ENCODE results near the gene C14orf180.
"Not testable (repeated sequence)": the region's sequence is repeated elsewhere in the genome, so short reads cannot be mapped to it uniquely, and the experiment has no call there.

The C14orf180 gene

DNA sequence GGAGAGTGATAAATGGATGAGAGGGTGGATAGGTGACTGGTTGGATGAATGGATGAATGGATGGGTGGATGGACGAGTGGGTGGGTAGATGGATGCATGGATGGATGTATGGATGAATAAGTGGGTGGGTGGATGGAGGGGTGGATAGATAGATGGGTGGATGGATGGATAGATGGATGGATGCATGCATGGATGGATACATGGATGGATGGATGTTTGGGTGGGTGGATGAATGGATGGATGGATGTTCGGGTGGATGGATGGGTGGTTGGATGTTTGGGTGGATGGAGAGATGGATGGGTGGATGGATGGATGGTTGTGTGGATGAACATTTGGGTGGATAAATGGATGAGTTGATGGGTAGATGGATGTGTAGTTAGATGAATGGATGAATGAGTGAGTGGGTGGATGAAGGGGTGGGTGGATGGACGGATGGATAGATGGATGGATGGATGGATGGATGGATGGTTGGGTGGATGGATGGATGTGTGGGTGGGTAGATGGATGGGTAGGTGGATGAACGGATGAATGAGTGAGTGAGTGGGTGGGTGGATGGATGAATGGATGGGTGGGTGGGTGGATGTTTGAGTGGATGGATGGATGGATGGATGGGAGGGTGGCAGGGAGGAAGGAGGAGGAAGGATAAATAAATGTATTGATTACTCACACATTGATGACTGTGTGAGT, 34.7 kb downstream of the C14orf180 start:
- no peak for DNase-seq

GRCh38 chr14:104624939-104625338, 45.4 kb downstream of the C14orf180 start:
- no peak for DNase-seq

DNA sequence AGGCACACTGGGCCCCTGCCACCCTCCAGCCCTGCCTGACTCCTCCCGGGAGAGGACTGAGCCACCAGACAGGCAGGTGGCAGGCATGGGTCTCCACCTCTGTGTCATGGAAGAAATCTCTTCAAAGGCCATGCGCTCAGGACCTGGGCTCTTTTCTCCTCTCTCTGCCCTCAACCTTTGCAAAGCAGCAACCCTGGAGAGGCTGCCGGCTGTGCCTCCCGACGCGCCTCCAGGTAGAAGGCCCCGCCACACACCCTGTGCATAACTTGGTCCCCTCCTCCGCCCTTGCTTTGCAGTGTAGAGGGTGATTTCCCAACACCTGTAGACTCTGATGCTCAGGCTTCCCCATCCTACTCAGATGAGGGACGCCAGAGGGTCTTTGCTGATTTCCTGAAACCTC, 53.2 kb downstream of the C14orf180 start:
- DNase-seq: no peak

DNA sequence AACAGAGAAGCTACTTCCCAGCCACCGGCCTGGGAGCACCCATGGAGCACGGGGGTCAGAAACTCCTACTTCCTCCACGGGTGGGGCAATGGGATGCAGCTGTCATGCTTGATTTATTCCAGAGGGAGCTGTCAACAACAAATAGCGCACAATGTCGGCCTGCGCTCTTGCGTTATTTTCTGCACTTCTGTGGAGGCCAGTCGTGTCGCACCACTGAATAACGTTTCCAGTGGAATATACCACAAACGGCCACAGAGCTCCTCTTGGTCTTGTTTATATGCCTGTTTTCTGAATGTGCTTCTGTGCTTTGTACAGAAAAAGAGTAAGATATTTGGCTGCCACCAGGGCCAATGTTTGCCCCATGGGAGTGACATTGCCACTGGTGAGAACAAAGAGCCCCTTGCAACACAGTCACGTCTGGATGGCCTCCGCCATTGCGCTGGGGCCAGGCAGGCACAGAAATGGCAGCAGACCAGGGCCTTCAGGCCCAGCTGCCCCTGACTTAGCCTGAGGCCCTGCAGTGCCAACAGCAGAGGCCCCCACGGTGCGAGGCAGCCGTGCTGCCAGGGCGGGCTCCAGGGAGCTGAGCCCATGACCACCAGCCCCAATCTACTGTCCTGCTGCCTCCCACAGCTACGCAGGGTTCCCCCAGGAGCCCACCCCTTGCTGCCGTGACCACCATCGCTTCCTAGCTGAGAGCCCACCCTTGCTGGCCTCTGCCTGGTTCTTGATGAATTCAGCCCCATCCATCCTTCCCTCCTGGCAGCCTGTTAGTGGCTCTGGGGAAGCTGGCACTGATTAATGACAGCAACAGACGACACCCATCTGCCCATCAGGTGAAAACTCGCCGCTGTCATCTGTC, 53.9 kb downstream of the C14orf180 start:
- no peak for DNase-seq

- no peak for DNase-seq
Measured at GRCh38 chr14:104634138-104634760, 54.7 kb downstream of the C14orf180 start.

- no peak for DNase-seq
Measured at GRCh38 chr14:104634886-104635570, 55.5 kb downstream of the C14orf180 start.

DNA sequence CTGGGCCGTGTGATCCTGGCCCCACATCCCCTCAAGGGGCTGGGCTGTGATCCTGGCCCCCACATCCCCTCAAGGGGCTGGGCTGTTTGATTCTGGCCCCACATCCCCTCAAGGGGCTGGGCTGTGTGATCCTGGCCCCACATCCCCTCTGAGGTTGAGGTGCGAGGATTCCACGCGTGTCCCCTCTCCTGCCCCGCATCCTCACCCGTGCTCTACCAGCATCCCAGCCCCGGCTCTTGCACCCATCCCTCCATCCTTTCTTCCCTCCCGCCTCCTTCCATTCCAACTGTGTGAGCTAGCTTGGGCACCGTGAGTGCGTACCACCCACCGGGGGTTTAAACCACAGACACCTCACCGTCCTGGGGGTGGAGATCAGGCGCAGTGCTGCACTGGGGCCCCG, 56.2 kb downstream of the C14orf180 start:
- DNase-seq: no peak

- DNase-seq: no peak
Measured at GRCh38 chr14:104636131-104636530, 56.6 kb downstream of the C14orf180 start.

DNA sequence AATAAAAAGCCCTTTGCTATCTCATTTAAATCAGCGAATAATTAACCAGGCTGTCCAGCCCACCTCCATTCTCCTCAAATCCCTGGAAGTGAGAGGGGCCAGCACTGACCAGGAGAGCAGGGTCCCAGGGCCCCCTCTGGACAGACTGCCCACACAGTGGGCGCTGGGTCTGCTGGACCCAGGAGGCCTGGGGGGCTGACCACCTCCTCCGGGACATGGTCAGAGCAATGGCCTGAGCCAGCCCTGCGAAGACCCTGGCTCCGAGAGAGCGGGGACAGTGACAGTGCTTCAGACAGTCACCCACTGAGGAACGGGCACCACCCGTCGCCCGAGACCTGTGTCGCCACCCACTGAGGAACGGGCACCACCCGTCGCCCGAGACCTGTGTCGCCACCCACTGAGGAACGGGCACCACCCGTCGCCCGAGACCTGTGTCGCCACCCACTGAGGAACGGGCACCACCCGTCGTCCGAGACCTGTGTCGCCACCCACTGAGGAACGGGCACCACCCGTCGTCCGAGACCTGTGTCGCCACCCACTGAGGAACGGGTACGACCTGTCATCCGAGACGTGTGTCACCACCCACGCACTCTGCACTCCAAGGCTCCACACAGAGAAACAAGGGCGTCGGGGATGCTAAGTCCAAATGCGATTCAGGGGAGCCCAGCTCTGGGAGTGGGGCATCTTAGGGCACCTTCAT, 57.4 kb downstream of the C14orf180 start:
- not testable (repeated sequence) for DNase-seq

DNA sequence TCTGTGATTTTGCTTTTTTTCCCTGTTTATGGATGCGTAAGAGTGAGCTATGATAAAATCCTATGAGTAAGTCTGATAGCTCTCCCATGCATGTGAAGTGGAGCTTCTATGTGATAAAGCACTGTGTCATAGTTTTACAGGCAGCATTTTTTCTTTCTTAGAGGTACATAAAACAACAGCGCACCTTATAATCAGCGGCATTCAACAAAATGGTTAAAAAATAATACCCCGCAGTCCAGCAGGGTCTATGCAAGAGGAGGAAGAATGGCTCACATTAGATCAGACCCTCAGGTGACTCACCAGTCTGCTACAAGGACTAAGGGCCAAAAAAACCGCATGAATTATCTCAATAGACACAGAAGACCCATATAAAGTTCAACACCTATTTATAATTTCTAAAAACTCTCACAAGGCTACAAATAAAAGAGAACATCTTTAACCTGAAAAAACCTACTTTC, 58.0 kb downstream of the C14orf180 start:
- DNase-seq: no peak

- no peak for DNase-seq
Measured at GRCh38 chr14:104638190-104638589, 58.6 kb downstream of the C14orf180 start.

DNA sequence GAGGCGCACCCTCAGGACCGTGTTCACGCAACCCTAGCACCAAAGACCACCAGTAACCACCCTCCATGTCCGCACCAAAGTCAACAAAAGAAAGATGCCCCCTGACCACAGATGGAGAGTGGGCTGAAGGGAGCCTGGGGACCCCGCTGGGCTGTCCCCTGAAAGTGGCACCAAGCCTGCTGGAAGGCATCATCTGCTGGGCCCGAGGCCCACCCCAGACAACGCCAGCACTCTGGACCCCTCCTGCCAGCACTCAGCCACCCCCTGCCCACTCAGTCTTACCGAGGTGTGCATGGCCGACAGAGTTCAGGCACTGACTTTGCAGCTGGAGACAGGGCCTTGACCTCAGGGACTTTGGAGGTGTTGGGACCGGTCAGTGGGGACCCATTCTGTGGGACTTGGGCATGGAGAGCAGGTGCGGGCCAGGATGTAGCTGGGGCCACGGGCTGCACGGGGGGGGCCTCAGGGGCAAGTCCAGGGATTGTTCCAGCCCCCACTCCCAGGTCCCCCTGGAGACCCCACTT, 59.4 kb downstream of the C14orf180 start:
- DNase-seq: no peak

- no peak for DNase-seq
Measured at GRCh38 chr14:104639471-104639870, 59.9 kb downstream of the C14orf180 start.

Measured in T-helper 1 cell (primary cell).